HCEC 1CT (cell line): Measurements from ENCODE around the gene PYGL.
"Not testable (repeated sequence)": the region's sequence is repeated elsewhere in the genome, so short reads cannot be mapped to it uniquely, and the experiment has no call there.

Experiments used
- DNase-seq: peaks from one replicate; pipeline ENCODE4 v3.0.0-alpha.2; 2017

PYGL gene

GRCh38 chr14:50924843-50925242 is 19.4 kb downstream of the PYGL start:
- DNase-seq: no peak

- DNase-seq: no peak
Observed at GRCh38 chr14:50924236-50924635, 20.0 kb downstream of the PYGL start.

GRCh38 chr14:50922803-50923202 is 21.5 kb downstream of the PYGL start:
- no peak for DNase-seq

GRCh38 chr14:50920482-50921230 is 23.6 kb downstream of the PYGL start:
- DNase-seq: peak; percentile 81

GRCh38 chr14:50919524-50919923 is 24.8 kb downstream of the PYGL start:
- DNase-seq: not testable (repeated sequence)

- no peak for DNase-seq
Observed at GRCh38 chr14:50917449-50917848, 26.8 kb downstream of the PYGL start.

- no peak for DNase-seq
Observed at GRCh38 chr14:50910495-50911420, 33.5 kb downstream of the PYGL start.

GRCh38 chr14:50906326-50907065 is 37.8 kb downstream of the PYGL start:
- DNase-seq: no peak

GRCh38 chr14:50904719-50905118 is 39.6 kb downstream of the PYGL start:
- DNase-seq: no peak

- DNase-seq: no peak
Observed at GRCh38 chr14:50901361-50901760, 42.9 kb downstream of the PYGL start.

- no peak for DNase-seq
Observed at GRCh38 chr14:50897658-50898175, 46.6 kb downstream of the PYGL start.

- not testable (repeated sequence) for DNase-seq
Observed at GRCh38 chr14:50897005-50897404, 47.3 kb downstream of the PYGL start.

GRCh38 chr14:50896421-50896820 is 47.9 kb downstream of the PYGL start:
- not testable (repeated sequence) for DNase-seq

GRCh38 chr14:50892255-50892654 is 52.0 kb downstream of the PYGL start:
- DNase-seq: no peak

- no peak for DNase-seq
Observed at GRCh38 chr14:50887476-50887875, 56.8 kb downstream of the PYGL start.

GRCh38 chr14:50883827-50884197 is 60.5 kb downstream of the PYGL start:
- DNase-seq: no peak

GRCh38 chr14:50882932-50883826 is 61.1 kb downstream of the PYGL start:
- no peak for DNase-seq

GRCh38 chr14:50875359-50876070 is 68.8 kb downstream of the PYGL start:
- DNase-seq: no peak

- no peak for DNase-seq
Observed at GRCh38 chr14:50874757-50875156, 69.5 kb downstream of the PYGL start.

GRCh38 chr14:50871914-50872732 is 72.2 kb downstream of the PYGL start, which contains the start of gene ABHD12B:
ABHD12B (plus strand) TSS chr14:50872053; CDS start chr14:50872175, 122 bp downstream.
- no peak for DNase-seq
